ENCODE results near the gene NPAS4. TPM values are rescaled to one million over a fixed set of nuclear protein-coding genes. Genes with fewer than 3 reads are reported as not detected.

Gene NPAS4
- total and polyA plus RNA-seq, 9 of the 15 experiments (the other 6 are each of a cell fraction or from before 2014, with no cell fraction given), result not detected

GRCh38 chr11:66421492-66422205, 814 bp downstream of the NPAS4 start (continued):
- TF ChIP-seq FOXJ3 (CRISPR knock-in tag; IDR thresholded peaks at IDR 0.05) (peak; percentile 100), BMI1 (IDR thresholded peaks at IDR 0.05; ENCODE audit: low read length) (peak; percentile 46; the same call in 1 of the 2 replicates), ZNF584 (CRISPR knock-in tag; IDR thresholded peaks at IDR 0.05; ENCODE audit: low read depth) (peak; percentile 100), GTF2E2 (tag; IDR thresholded peaks at IDR 0.05) (peak; percentile 73; the same call in 1 of the 2 replicates), ZFX (CRISPR knock-in tag; IDR thresholded peaks at IDR 0.05) (peak; percentile 96), JUN (IDR thresholded peaks at IDR 0.05; ENCODE audit: borderline replicate concordance, low read depth, low read length) (peak; percentile 74), JUN (CRISPR knock-in tag; IDR thresholded peaks at IDR 0.05; ENCODE audit: borderline replicate concordance) (peak; percentile 100), ZNF766 (CRISPR knock-in tag; conservative IDR thresholded peaks at IDR 0.05) (peak; percentile 100), HIVEP1 (CRISPR knock-in tag; IDR thresholded peaks at IDR 0.05) (peak; percentile 96), ARNT (IDR thresholded peaks at IDR 0.05) (no peak), ZFP36 (IDR thresholded peaks at IDR 0.05; ENCODE audit: low read depth, low read length, partially characterized antibody) (no peak), ATF1 (CRISPR knock-in tag; IDR thresholded peaks at IDR 0.05) (peak; percentile 95), ATF1 (tag; IDR thresholded peaks at IDR 0.05) (peak; percentile 60; the same call in 1 of the 2 replicates), ZNF121 (CRISPR knock-in tag; conservative IDR thresholded peaks at IDR 0.05) (peak; percentile 93), ZMIZ1 (IDR thresholded peaks at IDR 0.05; ENCODE audit: low read depth in 2 of 2, low read length in 2 of 2) (peak in 1 of 2 experiments; percentile 74; a peak in 2 of 4 replicates), ZNF133 (CRISPR knock-in tag; IDR thresholded peaks at IDR 0.05) (peak; percentile 89), PCBP1 (IDR thresholded peaks at IDR 0.05; ENCODE audit: low read depth, low read length, poor library complexity, severe bottlenecking) (no peak), SAFB (IDR thresholded peaks at IDR 0.05; ENCODE audit: borderline replicate concordance, low read depth, low read length) (no peak), CBFA2T2 (conservative IDR thresholded peaks at IDR 0.05) (no peak), DPF2 (IDR thresholded peaks at IDR 0.05) (0 out of 2 replicates have a peak, but pooled peaks have one; percentile 16), SMAD4 (CRISPR knock-in tag; conservative IDR thresholded peaks at IDR 0.05) (peak; percentile 99), ZNF561 (CRISPR knock-in tag; conservative IDR thresholded peaks at IDR 0.05) (peak; percentile 75; the same call in 1 of the 2 replicates)
- TF ChIP-seq, protein P1, sequence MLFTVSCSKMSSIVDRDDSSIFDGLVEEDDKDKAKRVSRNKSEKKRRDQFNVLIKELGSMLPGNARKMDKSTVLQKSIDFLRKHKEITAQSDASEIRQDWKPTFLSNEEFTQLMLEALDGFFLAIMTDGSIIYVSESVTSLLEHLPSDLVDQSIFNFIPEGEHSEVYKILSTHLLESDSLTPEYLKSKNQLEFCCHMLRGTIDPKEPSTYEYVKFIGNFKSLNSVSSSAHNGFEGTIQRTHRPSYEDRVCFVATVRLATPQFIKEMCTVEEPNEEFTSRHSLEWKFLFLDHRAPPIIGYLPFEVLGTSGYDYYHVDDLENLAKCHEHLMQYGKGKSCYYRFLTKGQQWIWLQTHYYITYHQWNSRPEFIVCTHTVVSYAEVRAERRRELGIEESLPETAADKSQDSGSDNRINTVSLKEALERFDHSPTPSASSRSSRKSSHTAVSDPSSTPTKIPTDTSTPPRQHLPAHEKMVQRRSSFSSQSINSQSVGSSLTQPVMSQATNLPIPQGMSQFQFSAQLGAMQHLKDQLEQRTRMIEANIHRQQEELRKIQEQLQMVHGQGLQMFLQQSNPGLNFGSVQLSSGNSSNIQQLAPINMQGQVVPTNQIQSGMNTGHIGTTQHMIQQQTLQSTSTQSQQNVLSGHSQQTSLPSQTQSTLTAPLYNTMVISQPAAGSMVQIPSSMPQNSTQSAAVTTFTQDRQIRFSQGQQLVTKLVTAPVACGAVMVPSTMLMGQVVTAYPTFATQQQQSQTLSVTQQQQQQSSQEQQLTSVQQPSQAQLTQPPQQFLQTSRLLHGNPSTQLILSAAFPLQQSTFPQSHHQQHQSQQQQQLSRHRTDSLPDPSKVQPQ (CRISPR knock-in tag; IDR thresholded peaks at IDR 0.05; ENCODE audit: borderline replicate concordance), result peak; percentile 70; the same call in 1 of the 2 replicates
- TF ChIP-seq, protein P2, sequence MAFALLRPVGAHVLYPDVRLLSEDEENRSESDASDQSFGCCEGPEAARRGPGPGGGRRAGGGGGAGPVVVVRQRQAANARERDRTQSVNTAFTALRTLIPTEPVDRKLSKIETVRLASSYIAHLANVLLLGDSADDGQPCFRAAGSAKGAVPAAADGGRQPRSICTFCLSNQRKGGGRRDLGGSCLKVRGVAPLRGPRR (CRISPR knock-in tag; IDR thresholded peaks at IDR 0.05), result peak; percentile 99
